Stimulated activated CD4-positive, alpha-beta T cell treated with anti-CD3 and anti-CD28 coated beads, Interleukin-2, amount 100 ng/mL, for 48 hours (primary cell): ENCODE results near the gene LRRC14B.
"Not testable (repeated sequence)": the region's sequence is repeated elsewhere in the genome, so short reads cannot be mapped to it uniquely, and the experiment has no call there.

Source experiments
- DNase-seq, 2 donors: peaks; one replicate each; pipeline ENCODE4 v3.0.0-alpha.2; 2020

Gene LRRC14B

DNA sequence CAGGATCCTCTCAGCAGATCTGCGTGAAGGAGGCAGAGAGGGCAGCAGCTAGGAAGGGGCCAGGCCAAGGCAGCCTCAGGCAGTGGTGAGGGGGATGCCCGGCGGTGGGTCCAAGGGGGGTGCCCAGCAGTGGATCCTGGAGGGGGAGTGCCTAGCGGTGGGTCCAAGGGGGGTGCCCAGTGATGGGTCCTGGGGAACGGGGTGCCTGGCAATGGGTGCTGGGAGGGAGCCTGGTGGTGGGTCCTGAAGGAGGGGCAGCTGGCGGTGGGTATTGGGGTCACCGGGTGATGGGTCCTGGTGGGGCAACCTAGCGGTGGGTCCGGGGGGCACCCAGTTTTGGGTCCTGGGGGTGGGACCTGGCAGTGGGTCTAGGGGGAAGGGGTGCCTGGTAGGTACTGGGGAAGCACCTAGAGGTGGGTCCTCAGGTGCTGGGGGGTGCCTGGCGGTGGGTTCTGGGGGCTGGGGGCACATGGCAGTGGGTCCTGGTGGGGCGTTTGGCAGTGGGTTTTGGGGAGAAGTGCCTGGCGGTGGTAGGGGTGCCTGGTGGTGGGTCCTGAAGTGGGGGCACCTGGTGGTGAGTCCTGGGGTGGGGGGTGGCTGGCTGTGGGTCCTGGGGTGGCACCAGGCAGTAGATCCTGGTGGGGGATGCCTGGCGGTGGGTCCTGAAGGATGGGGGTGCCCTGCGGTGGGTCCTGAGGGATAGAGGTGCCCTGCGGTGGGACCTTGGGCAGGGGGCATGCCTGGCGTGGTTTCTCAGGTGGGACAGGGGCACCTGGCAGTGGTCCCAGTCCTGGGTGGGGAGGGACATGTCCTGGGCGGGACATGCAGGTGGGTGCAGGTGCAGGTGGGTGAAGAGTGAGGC is 1.9 kb downstream of the LRRC14B start:
- DNase-seq = no peak

DNA sequence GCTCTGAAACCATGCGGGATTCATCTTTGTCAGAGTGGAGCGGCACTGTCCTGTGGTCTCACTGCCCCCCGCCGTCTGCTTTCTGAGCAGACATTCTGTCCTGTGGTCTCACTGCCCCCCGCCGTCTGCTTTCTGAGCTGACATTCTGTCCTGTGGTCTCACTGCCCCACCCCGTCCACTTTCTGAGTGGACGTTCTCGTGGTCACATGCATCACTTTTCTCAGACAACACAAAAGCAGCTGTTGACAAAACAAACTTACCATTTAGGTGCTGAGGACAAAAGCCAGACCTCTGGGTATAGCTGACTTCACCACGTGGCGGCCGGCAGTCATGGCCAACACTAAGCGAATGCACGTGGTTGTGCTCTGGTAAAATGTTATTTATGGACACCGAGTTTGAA is 2.8 kb downstream of the LRRC14B start:
- DNase-seq = no peak

DNA sequence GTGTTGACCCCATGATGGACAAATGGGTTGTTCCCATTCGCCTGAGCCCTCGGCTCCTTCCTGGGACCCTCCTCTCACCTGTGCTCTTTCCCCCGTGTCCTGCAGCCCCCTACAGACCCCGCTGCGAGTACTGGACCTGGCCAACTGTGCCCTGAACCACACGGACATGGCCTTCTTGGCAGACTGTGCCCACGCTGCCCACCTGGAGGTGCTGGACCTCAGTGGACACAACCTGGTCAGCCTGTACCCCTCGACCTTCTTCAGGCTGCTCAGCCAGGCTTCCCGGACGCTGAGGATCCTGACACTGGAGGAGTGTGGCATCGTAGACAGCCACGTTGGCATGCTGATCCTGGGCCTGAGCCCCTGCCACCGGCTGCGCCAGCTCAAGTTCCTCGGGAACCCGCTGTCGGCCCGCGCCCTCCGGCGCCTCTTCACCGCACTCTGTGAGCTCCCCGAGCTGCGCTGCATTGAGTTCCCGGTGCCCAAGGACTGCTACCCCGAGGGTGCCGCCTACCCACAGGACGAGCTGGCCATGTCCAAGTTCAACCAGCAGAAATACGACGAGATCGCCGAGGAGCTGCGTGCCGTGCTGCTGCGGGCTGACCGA is 3.4 kb downstream of the LRRC14B start:
- no peak for DNase-seq

- no peak for DNase-seq
Observed at GRCh38 chr5:195401-196160, 4.3 kb downstream of the LRRC14B start.

GRCh38 chr5:196350-196749 is 5.1 kb downstream of the LRRC14B start:
- DNase-seq = no peak

DNA sequence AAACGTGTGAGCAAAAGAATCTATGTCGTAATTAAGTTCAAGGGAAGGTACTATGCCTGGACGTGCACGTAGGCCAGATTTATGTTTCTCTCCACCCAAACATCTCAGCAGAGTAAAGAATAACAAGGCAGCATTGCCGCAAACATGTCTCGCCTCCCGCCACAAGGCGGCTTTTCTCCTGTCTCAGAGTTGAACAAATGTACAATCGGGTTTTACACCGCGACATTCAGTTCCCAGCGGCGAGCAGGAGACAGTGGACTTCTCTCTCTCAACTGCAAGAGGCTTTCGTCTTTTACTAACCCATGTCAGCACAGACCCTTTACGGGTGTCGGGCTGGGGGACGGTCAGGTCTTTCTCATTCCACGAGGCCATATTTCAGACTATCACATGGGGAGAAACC is 5.7 kb downstream of the LRRC14B start:
- DNase-seq = not testable (repeated sequence)

DNA sequence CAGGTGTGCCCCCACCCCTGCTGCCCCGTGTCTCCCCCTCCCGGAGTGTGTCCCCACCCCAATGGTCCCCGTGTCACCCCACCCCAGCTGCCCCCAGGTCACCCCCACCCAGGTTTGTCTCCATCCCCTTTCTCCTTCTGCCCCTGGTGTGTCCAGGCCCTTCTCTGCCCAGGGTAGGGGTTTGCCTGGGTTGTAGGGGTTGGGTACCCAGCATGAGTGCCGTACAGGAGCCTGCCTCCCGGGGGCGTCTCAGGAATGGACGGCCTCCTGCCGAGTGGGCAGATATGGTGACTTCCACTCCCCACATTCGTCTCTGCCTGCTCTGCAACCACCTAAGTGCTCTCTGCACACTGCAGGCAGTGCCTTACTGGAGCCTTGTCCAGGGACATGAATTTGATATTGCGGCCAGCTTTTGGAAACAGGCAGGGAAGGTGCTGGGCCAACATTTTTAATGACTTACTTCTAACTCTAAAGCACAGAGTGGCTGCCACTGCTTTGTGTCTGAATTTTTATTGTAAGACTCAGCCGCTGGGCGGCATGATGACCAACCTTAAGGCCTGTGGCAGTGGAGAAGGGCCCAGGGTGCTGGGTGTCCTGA is 6.7 kb downstream of the LRRC14B start:
- no peak for DNase-seq

DNA sequence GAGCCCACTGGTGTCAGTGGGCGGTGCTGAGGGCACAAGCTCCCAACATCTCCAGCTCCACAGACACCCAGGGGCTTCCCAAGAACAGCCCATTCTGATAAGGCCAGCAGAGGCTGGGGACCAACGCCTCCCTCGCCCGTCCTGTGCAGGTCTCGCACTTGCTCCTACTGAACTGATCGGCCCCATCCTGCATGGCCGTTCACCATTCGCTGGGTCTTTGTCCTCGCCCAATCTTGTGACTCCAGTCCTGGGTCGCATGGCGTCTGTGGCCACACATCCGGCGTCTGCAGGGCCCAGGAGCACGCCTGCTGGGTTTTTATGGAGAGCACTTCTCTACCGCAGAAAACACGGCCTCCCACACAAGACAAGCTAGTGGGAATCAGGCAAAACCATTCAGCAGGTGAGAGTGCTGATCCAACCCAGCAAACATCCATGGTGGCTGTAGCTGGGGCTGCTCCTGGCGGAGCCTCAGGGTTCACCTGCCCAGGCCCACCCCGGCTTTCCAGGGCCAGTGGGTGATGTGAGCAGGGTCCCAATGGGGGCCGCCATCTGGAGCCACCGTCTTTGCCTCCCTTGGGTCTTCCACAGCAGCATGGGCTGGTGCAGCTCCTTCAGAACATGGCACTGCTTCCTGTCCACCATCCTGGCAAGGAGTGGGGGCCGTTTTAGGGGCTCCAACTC is 7.4 kb downstream of the LRRC14B start:
- no peak for DNase-seq

DNA sequence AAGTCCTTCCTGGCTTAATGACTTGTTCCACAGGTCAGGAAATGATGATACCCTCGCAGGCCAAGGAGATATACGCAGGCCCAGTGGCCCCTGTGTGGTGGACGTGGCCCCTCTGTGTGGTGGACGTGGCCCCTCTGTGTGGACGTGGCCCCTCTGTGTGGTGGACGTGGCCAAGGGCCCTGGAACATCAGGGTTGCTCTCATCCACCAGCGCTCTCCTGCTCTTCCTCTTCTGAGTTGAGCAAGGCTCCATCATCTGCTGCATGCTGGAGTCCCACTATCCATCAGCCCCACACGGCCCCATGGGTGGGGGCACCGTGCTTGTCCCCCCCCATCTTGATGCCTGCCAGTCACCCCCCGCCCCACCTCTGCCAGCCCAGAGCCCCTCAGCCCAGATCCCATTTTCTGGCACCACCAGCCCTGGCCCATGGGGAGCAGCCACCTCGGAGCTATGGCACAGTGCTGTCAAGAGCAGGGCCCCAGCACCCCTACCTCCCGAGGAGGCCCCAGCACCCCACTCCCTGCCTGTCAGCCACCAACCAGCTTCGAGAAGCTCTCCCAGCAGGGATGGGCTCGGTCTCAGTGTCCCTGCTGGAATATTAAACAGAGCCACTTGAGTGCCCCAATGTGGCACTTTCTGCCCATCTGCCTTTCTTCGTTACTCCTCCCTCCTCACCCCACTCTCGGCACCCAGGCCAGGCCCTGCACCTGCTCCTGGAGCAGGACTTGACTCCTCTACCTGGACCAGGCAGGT is 8.1 kb downstream of the LRRC14B start:
- DNase-seq = no peak

DNA sequence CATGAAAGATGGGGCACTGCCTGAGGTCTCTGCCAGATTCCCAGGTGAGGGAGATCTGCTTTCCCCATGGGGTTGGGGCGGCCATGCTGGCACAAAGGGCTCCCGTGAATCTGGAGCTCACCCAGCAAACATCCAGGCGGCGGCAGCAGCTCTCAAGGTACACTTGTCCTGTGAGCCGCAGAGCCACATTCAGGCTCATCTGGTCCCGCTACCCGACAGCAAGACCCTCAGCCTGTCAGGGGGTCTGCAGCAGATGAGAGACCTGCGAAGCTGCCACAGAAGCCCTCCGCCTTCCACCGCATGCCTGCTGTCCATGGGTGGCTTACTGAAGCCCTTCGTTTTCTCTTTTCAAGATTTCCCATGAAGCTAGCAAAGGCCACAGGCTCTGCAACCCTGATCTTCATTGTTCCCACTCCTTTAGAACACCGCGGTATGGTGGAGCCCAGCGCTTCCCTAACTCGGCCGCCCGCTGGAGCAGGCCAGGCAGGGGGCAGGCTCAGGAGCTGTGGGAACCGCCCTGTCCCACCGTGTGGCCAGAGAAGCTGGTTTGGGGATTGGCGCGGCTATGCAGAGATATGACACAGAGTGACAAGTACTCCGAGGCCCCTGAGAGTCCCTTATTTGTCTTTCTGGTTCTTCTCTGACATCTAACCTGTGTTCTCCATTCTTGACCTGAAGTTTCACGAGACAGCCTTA is 8.8 kb downstream of the LRRC14B start:
- DNase-seq = no peak

DNA sequence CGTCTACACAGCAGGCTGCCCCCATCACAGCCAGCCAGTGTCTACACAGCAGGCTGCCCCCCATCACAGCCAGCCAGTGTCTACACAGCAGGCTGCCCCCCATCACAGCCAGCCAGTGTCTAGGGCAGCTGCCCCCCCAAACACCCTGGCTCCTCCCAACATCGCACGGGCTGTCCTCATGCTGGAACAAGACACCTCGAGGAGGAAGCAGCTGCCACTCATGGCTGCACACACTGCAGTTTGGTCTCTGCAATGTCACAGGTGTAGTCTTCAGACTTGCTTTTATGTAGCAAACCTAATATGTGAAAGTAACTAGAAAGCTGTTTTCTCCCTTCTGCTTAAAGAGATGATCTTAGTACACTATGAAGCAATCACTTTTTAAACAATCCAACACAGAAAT is 9.7 kb downstream of the LRRC14B start:
- DNase-seq = no peak

DNA sequence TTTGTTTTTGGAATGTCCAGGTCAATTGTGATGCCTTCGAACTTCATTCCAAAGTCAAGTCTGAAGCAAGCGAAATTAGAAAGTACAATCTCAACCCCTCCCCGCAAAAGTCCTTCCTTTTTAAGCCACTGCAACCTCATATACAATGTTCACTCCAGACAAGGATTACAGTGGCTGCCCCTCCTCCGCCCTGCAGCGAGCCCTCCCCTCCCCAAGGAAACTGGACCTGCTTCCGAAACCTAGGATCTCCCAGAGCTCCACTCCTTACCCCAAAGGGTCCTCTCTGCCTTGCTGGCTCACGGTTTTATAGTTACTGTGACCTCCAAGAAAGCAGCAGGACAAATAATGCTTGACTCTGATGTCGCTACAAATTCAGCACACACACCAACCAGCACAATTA is 10.4 kb downstream of the LRRC14B start:
- DNase-seq = no peak

DNA sequence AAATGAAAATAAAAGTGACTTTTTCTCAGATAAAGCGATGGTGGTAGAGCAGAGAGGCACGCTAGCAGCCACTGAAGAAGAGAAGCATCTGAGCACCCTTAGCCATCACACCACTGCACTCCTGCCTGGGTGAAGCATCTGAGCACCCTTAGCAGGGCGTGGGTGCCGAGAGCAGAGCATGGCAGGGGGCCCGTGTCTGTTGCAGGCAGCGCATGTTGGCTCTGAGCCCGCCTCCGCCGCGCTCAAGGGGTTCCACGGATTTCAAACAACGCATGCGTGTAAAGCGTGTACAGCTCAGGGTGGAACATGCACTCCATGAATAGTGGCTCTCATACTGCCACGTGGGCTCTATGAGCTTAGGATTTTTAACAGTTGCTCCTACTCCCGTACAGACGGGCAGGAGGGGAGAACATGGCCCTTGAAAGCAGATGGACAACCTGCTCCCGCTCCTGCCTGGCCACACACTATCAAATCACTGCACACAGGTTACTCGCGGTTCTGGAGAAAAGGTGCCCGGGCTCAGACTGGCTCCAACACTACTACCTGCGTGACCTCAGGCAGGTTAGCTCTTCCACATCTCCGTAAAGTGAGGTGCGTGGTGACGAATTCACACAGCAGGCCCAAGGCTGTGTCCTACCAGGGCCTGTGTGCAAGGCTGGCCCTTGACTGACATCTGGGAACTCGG is 12.1 kb downstream of the LRRC14B start:
- no peak for DNase-seq

- DNase-seq = no peak
Observed at GRCh38 chr5:204001-204400, 12.7 kb downstream of the LRRC14B start.

DNA sequence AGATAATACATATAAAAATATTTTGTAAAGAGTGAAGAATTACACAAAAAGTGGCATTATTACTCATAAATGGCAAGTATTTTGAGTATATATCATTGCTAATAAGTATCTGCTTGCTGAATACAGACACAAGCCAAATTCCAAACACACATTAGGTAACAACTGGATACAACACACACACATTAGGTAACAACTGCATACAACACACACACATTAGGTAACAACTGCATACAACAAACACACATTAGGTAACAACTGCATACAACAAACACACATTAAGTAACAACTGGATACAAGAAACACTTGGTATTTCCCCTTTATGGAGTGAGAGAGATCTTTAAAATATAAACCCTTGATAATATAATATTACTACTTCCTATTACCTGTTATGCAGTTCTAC is 13.2 kb downstream of the LRRC14B start:
- DNase-seq = no peak

GRCh38 chr5:204966-205670 is 13.8 kb downstream of the LRRC14B start:
- DNase-seq = no peak

DNA sequence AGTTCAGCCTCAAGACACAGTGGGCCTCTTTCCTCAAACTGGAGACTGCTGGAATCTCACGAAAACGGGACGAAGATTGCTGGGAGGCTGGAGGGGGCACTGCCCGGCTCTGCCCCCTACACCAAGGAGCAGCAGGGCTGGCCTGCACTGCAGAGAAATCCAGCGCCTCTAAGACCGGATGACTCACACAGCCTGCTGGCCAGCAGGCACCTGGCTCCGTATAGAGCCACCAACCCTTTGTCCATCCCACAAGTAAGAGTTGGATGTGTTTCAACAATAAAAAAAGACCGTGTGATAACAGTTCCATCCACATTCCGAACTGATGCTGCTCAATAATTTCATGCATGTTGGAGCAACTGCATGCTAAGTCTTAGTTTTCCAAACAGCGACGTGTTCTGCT is 15.1 kb downstream of the LRRC14B start:
- no peak for DNase-seq

DNA sequence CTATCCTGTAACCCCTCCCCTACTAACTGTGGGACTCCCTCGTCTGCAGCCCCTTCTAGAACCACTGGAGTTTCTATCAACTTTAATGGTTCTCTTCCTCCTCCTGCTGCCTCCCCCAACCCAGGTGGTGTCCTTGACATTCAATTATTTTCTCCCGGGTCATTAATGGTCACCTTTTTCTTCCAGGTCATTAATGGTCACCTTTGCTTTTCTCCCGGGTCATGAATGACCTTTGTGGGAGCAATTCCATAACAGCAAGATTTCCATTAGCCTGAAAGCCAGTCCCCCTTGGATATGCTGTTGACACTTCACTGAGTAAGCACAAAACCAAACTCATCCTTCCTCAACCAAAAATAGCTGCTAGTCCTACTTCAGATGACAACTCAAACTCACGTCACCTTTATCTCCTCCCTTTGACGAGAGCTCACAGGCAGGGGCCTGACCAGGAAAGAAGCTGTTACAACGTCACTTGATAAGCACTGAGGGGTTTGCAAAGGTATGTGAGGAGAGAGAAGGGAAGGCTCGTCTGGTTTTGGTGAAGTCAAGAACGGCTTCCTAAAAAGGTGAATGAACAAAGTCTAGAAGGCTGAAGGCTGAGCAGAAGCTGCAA is 15.7 kb downstream of the LRRC14B start:
- DNase-seq = no peak

- no peak for DNase-seq
Observed at GRCh38 chr5:207599-207998, 16.3 kb downstream of the LRRC14B start.
